Measurements from ENCODE around the gene GALNT13.

DNA sequence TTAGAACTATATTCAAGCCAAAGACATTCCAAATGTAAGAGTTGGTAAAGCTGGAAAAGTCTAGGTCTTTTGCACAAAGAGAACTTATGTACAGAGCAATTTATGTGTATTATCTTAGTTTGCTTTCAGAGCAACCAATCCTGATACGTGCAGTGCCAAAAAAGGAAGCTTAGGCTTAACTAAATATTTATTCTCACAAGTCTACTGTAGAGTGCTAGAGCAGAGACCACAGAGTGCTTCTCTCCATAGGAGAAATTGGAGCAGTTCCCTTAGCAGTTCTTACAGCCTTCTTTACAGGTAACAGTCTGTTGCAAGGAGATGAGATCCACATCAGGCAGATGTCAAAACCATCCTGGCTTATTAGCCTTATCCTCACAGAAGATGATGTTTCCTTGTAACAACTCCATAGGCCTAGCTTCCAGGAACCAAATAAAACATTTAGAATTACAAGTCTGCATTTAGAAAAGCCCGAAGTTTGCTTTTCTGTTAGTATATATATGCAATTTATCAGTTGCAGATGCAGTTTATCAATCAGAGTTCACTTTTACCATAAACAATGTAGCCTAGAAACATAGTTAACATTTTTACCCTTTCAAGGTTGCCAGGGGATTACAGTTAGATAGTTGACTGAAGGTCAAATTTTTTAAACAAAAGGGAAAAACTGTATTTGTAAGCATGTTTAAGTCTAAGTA lies 576.2 kb downstream of the GALNT13 start:
- TF ChIP-seq POLR2A (IDR thresholded peaks at IDR 0.05; ENCODE audit: low read length) (no peak), GATA1 (IDR thresholded peaks at IDR 0.05; ENCODE audit: low read depth, low read length) (no peak)
